Measurements from ENCODE around the gene RCOR1. TPM values are rescaled to one million over a fixed set of nuclear protein-coding genes. Genes with fewer than 3 reads are reported as not detected.

The RCOR1 gene
- total RNA-seq, 1 experiment from 2014 or later: 34.1 TPM

DNA sequence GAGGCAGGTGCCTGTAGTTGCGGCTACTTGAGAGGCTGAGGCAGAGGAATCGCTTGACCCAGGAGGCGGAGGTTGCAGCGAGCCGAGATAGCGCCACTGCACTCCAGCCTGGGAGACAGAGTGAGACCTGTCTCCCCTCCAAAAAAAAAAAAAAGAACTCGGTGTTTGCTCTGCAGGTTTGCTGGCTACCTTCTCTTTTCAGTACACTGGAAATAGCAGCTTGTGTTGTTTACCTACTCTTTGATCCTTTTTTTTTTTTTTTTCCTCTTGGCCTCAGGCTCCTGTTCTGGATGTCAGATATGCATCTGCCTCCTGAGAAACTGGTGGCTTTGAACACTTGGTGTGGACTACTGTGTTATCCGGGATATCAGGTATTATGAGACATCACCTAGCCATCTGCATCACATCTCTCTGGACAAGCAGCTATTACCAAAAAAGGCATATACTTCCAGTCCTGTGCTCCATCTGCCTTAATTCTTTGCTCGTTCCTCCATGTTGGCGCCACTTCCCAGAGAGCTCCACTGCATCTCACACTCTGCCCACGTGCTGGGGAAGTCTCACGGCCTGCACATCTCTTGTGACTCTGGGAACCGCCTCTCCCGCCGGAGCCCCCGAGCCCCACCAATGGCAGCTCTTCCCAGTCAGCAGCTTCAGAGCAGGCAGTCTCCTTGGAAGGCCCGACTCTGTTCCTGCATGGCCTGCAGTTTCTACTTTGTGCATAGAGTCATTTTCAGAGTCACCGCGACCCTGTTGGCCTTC, 133.9 kb downstream of the RCOR1 start:
- Histone ChIP-seq H2BK20ac (ENCODE audit: low read depth, low read length, poor library complexity, severe bottlenecking) (no peak overlapping the region), H4K8ac (replicated peaks; ENCODE audit: insufficient read length, low read depth, low read length) (no peak overlapping the region), H2AFZ (ENCODE audit: low read length) (no peak overlapping the region), H3K27me3 (ENCODE audit: insufficient read depth, low read length) (no peaks in the 10 kb centered on the region), H3K79me2 (ENCODE audit: insufficient read depth, low read length) (no peaks in the 10 kb centered on the region), H3K23ac (ENCODE audit: insufficient read length, low read depth, low read length) (no peak overlapping the region), H3K79me1 (ENCODE audit: insufficient read depth, low read depth, low read length, poor library complexity, severe bottlenecking) (no peaks in the 10 kb centered on the region), H4K5ac (ENCODE audit: insufficient read length, low read depth, low read length) (no peak overlapping the region), H3K27ac (ENCODE audit: insufficient read length, low read depth, low read length) (no peak overlapping the region), H3K56ac (ENCODE audit: insufficient read length, low read depth, low read length) (no peak overlapping the region), H2BK15ac (ENCODE audit: low read depth, low read length) (no peak overlapping the region), H2AK5ac (ENCODE audit: insufficient read length, low read length) (no peak overlapping the region), H3K4ac (ENCODE audit: low read depth, low read length) (no peak overlapping the region), H2BK120ac (ENCODE audit: low read depth, low read length, poor library complexity, severe bottlenecking) (no peak overlapping the region), H3T11ph (ENCODE audit: low read length) (no peak overlapping the region), H4K91ac (ENCODE audit: insufficient read length, low read depth, low read length) (no peak overlapping the region), H3K23me2 (ENCODE audit: insufficient read length, low read depth, low read length, poor library complexity, severe bottlenecking) (no peaks in the 10 kb centered on the region), H3K14ac (ENCODE audit: insufficient read depth, low read length) (no peak overlapping the region), H2BK5ac (ENCODE audit: insufficient read length, low read length) (no peak overlapping the region), H3K18ac (ENCODE audit: insufficient read length, low read depth, low read length) (no peak overlapping the region), H3K9me3 (ENCODE audit: control insufficient read depth, low read depth, low read length) (no peaks in the 10 kb centered on the region), H4K20me1 (ENCODE audit: control insufficient read depth, insufficient read depth, insufficient read length) (no peaks in the 10 kb centered on the region), H2BK12ac (ENCODE audit: insufficient read length, low read depth, low read length) (no peak overlapping the region), H3K4me1 (ENCODE audit: insufficient read depth, low read length) (no peaks in the 10 kb centered on the region), H3K9ac (ENCODE audit: extremely low read depth, insufficient read length, low read length) (no peak overlapping the region), H3K4me2 (ENCODE audit: insufficient read depth, insufficient read length, low read length) (no peak overlapping the region)
- H3K9me3 Mint-ChIP-seq: no peaks in the 10 kb centered on the region
- no peaks in the 10 kb centered on the region for H3K27me3 Mint-ChIP-seq (ENCODE audit: low read depth)
- WGBS (ENCODE audit: extremely low coverage, insufficient read length, low lambda C conversion rate): no CpG with 5 or more reads among the region's 19 CpGs
- DNase-seq: no peak
- H3K4me1 Mint-ChIP-seq: peaks cover 16% of the 10 kb centered on the region in 2 experiments
- H3K4me3 Mint-ChIP-seq: no peak overlapping the region
- H3K36me3 Mint-ChIP-seq (ENCODE audit: insufficient read depth in 1 of 3, low read depth in 3 of 3): peaks cover 22 to 78% (median 65%) of the 10 kb centered on the region in 3 experiments; a peak in 6 of 7 replicates
- no peak for TF ChIP-seq CTCF (conservative IDR thresholded peaks at IDR 0.05)
- peak overlapping the region in 2 of 3 experiments; percentile 24 to 25; a peak in 2 of 7 replicates for H3K27ac Mint-ChIP-seq
